SK-MEL-5 (cell line): Measurements from ENCODE around the gene RHBDD3. TPM values are rescaled to one million over a fixed set of nuclear protein-coding genes. Genes with fewer than 3 reads are reported as not detected.
A peak's percentile ranks its signal among the peaks of the same experiment; 100 is the strongest.
"Not testable (repeated sequence)": the region's sequence is repeated elsewhere in the genome, so short reads cannot be mapped to it uniquely, and the experiment has no call there.

Experiments used
- DNase-seq: peaks from one replicate; pipeline ENCODE4 v3.0.0-alpha.2; 2016; ENCODE audit warnings: low read depth, low spot score
- in situ Hi-C: cut with HindIII; loops from 2 replicates; pipeline ENCODE4 v1.10.0; 2016; ENCODE audit warnings: low sequenced_read_pairs, high pct_unique_total_duplicates, low pct_unique_long_range_greater_than_20kb
- total RNA-seq: library from RNA; depleted of rRNA; stranded (reverse); fragments of >200 nt; shearing (Covaris generic); gene quantifications from 2 replicates; pipeline ENCODE4 v1.2.3, GENCODE V29; 2014

Gene RHBDD3
- total RNA-seq, 1 experiment from 2014 or later, result 33.4 TPM

DNA sequence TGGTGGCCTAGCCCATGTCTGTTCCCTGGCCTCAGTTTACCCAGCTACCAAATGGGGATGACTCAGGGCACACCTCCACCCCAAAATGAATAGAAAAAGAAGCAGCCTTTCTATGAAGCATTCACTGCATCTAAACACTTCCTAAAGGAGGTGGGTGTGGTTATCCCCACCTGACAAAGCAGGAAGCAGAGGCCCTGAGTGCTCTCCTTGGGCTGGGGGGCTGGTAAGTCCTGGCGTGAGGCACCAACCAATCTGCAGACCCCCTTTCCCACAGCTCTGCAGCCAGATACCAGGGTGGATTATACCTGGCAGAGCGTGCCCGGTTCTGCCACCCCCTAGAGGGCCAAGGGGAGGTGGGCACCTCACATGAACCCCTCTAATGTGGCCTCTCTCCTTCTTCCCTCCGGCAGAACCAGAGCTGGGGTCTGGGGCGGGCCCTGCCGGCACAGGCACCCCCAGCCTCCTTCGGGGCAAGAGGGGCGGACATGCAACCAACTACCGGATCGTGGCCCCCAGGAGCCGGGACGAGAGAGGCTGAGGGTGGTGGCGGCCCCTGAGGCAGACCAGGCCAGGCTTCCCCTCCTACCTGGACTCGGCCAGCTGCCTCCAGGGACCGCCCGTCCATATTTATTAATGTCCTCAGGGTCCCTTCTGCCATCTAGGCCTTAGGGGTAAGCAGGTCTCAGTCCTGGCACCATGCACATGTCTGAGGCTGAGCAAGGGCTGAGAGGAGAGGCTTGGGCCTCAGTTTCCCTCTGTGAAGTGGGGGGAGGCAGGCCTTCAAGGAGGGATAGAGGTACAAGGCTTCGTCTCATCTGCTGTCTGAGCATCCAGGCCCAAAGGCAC is 9.2 kb downstream of the RHBDD3 start:
- in situ Hi-C loops, result no loop called here
- DNase-seq, result no peak

DNA sequence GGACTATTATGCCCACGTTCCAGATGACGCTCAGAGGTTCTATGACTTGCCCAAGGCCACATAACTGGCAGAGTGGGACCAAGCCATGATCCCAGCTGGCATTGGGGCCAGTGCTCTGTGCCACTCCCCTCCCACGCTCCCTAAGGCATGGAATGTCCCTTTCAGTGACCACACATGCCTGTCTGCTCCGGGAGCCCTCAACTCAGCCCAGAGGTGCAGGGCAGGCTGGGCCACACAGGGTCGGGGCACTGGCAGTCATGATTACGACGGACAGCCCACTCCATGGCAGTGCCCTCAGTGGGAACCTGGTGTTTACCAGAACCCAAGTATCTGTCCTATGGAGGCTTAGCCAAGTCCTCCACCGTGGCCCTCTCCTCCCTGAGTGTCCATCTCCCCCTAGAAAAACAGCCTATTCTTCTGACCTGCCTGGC is 10.0 kb downstream of the RHBDD3 start:
- in situ Hi-C loops, result no loop called here
- no peak for DNase-seq

DNA sequence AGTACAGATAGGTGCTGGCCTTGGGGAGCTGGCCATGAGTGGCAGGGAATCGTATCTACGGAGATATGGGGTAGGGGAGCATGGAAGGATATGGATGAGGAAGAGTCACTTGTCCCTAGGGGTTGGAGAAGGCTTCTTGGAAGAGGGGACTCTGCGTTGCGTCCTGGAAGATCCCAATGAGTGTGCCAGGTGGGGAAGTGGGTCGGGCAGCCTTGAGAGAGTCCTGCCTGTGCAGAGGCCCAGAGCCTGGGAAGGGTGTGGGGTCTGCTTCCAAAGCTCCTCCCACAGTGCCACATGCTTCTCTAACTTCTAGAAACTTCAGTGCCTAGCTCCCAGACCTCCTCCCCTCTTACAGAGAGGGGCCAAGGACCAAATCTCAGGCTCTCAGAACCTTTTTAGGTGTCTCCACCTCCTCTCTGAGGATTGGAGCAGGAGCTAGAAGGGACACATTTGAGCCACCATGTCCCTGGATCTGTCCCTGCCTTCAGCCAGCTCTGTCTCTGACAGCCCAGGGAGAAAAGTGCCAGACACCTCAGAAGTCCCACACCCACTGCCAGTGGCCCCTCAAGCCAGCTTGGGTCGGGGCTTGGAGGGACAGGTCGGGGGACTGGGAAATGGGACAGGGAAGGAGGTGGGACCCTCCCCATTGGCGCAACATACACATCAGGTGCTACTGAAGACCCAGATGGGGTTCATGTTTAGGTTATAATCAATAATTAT is 11.0 kb downstream of the RHBDD3 start:
- no peak for DNase-seq
- in situ Hi-C loops, result no loop called here

DNA sequence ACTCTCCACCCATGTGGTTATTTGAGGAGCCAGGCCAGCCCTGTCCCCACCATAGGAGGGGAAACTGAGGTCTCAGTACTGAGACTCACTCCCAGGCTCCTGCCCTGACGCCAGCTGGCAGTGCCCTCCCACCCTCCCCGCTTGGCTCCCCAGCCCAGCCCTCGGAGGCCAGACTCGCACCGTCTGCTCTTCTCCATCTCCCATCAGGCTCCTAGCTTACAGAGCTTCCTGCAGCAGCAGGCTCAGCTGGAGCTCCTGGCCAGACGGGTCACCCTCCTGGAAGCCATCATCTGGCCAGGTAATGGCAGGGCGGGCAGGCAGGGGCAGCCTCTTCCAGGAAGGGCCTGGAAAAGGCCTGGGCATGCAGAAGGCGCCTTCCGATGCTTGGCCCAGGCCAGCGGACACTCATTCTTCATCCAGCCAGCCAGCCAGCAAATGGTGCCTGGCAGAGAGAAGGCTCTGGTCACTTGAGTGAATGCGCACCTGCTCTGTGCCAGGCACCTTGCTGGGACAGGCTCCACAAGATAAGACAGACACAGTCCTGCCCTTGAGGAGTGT is 12.6 kb downstream of the RHBDD3 start:
- DNase-seq, result no peak
- in situ Hi-C loops, result no loop called here

DNA sequence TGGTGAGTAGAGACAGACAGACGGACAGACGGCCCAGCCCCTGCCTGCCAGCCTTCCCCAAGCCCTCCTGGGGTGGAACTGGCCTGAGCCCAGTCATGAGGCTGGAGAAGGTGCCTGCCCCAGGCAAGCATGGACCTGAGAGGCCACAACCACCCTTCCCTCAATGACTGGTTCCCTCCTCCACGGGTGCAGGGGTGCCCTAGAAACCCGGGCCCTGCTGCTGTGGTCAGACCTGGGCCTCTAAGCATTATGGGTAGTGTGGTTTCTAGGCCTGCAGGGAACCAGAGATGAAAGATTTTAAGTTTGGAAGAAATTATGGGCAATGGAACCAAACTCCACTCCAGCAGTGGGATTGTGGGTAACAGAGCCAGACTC is 13.5 kb downstream of the RHBDD3 start:
- in situ Hi-C loops, result no loop called here
- DNase-seq, result no peak

DNA sequence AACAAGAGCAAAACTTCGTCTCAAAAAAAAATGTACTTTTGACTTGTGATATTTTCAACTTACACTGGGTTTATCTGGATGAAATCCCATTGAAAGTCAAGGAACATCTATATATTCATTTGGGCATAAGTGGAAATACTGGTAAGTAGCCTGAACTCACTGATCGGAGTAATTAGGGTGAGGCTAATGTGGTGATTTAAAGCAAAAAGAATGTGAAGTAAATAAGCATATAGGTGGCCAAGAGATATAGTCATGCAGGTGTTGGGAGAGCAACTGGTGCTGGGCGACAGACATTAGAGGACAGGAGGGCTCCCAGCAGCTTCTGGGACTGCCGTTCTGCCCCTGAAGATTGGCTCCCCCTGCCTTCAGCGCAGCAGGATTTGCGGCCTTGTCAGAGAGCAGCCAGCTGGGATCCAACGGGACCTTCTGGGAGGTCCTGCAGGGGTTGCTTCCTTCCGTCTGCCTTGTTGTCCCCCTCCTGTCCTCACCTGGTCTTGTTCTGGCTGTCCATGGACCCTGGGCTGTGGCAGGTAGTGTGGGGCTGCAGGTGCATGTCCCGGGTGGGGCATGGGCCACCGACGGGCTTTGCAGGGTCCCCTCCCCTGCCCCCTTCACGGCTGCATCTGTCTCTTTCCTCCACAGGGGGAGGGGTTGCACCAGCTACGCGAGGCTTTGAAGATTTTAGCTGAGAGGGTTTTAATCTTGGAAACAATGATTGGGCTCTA is 14.1 kb downstream of the RHBDD3 start:
- no peak for DNase-seq
- in situ Hi-C loops, result no loop called here

DNA sequence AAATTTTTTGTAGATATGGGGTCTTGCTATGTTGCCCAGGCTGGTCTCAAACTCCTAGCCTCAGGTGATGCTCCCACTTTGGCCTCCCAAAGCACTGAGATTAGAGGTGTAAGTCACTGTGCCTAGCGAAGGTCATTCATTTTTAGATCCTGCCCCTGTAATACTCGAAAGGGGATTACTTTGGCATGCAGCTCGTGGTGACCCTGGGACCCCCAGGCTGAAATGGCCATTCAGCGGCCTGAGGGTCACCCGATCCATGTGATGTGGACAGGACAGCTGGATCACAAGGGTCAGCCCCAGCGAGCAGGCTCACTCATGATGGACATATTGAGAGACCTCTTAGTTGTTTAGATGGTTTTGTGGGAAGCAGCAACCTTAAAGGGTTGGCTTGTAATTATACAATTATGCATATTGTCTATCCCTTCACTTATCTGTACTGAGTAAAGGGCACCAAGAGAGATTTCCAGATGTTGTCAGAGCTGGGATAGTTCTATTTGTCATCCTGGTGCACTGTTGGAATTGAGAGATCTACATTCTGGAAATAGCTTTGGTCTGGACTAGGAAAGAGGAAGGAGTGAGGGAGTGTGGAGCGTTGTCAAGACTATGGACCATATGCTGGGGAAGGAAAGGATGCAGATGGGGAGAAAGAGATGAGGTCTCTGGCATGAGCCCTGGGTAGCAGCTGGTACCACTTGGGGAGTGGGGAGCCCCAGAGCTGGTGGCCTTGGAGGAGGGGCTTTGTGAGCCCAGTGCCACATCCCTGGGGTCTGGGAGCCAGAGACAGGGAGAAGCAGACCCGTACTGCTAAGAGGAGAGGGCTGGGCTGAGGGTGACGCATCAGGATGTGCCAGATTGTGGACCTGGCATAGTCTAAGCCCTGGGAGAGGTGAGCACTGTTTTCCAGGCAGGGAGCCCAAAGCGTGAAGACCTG is 15.5 kb downstream of the RHBDD3 start:
- in situ Hi-C loops, result no loop called here
- DNase-seq, result no peak

DNA sequence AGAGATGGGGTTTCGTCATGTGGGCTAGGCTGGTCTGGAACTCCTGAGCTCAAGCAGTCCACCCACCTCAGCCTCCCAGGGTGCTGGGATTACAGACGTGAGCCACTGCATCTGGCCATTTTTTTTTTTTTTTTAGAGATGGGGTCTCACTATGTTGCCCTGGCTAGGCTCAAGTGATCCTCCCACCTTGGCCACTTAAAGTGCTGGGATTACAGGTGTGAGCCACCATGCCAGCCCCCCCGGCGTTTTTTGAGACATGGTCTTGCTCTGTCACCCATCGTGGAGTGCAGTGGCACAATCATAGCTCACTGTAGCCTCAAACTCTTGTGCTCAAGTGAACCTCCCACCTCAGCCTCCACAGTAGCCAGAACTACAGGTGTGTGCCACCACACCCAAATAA is 16.5 kb downstream of the RHBDD3 start:
- DNase-seq, result no peak
- in situ Hi-C loops, result no loop called here

DNA sequence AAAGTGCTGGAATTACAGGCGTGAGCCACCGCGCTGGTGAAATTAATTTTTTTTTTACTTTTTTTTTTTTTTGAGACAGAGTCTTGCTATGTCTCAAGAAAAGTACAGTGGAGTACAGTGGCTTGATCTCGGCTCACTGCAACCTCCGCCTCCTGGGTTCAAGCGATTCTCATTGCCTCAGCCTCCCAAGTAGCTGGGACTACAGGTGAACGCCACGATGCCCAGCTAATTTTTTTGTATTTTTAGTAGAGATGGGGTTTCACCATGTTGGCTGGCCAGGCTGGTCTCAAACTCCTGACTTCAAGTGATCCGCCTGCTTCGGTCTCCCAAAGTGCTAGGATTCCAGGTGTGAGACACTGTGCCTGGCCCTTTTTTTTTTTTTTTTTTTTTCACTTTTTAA is 19.9 kb downstream of the RHBDD3 start:
- DNase-seq, in situ Hi-C loops: not testable (repeated sequence)

DNA sequence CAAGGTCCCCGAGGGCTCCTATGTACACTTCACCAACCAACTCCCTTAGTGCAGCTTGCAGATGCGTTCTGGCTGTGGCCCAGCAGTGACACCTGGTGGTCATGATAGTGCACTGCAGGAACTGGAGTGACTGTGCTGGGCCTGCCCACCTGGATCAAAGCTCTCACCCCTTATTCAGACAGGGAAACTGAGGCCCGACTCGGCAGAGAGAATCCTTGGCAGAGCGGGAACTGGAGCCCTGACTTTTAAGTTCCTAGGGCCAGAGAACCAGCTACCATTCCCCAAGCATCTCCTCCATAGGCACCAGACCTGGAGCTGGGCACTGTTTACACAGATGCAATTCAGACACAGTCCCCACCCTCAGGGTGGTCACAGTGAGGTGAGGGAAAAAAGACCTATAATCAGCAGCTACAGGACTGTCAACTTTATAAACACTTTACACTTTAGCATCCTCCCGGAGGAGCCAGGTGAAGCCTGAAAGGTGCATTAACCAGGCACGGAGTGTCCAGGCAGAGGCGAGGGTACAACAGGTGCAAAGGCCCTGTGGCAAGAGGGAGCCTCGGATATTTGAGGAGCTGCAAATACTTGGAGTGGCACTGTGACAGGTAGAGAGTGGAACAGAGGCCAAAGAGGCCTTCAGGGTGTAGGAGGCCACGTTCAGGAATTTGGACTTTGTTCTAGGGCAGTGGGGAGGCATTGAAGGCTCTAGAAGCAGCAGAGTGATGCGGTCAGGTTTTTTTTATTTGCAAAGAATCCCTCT is 22.0 kb downstream of the RHBDD3 start:
- in situ Hi-C loops, result no loop called here
- peak; percentile 76 for DNase-seq

DNA sequence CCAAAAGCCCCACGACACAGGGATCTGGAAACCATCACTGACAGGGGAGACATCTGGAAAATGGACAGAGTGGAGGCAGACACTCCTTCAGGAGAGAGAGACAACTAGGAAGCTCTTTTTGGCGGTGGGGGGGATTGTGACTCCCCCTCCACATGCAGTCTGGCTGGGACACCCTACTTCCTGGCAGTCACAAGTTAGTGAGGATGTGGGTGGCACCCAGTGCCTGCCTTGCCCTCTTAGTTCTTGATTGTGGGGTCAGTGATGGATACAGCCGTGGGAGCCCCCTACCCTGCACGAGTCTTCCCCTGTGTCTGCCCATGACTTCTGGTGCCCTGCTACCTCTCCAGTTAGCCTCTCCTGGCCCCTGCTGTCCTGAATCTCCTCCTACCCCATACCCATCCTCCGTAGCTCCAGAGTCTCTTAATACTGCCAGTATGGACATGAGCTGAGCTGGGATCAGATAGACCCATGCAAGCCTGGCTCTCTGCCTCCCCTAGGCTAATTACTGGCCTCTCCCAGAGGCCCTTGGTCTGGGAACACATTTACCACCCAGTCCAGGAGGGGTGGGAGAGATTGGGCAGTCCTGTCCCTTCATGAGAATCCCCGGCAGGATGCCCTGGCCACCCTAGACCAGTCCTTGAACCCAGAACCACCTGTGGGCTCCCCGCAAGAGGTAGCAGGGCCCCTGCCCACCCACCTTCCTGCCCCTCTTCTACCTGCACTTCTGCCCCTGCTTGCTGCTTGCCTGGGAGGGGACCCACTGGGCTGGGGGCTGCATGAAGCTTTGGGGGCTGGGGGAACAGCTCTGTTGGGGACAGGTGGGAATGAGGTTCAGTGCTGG is 22.8 kb downstream of the RHBDD3 start:
- no peak for DNase-seq
- in situ Hi-C loops, result no loop called here

DNA sequence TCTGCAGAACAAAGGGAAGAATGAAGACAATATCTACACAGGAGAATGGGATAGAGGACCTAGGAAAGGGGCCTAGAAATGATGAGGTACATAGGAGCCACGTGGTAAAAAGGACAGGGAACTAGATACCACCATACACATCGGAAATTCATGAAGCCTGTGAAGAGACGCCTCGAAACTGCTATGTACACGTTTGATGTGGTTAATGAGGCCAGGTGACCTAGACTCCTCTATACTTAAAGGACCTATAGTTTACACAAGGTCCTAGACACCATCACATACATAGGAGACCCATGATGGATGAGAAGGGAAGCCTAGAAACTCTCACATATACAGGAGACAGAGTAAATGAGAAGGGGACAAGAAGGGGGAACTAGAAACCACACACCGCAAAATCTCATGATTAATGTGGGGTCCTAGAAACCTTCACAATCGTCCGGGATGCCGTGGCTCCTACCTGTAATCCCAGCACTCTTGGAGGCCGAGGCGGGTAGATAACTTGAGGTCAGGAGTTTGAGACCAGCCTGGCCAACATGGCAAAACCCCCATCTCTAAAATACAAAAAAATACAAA is 23.8 kb downstream of the RHBDD3 start:
- in situ Hi-C loops, result no loop called here
- DNase-seq, result no peak

DNA sequence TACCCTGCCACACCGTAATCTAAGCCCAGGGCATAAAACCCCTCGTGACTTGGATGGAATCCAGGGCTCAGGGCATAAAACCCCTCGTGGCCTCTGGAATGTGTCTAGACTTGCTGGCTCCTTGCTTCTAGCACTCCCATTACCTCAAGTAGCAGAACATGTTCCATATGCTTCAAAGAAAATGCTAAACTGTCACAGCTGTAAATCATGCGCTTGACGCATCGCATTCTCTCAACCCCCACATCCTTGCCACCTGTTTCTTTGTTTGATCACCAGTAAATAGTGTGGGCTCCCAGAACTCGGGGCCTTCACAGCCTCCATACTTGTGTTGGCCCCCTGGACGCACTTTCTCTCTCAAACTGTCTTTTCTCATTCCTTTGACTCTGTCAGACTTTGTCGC is 27.3 kb downstream of the RHBDD3 start:
- DNase-seq, in situ Hi-C loops: not testable (repeated sequence)

DNA sequence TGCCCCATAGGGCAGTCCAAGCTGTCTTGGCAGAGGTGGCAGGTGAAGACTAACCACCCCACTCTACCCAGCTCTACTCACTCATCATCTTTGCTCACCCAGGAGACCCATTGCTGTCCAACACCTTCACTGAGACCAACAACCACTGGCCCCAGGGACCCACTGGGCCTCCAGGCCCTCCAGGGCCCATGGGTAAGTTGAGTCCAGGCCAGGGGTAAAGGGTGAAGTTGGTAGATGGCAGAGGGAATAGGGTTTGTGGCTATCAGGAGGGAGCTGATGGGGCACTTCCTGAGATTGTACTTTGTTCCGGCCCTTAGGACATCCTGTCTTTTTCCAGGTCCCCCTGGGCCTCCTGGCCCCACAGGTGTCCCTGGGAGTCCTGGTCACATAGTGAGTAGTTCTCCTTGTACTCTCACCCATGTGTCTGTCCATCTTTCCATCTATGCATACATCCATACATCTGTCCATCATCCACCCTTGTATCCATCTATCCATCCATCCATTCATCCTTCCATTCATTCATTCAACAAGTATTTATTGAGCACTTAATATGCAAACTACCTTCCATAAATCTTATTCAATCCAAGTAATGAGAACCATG is 34.4 kb downstream of the RHBDD3 start:
- no peak for DNase-seq
- in situ Hi-C loops, result no loop called here
